HCT116 (cell line): ENCODE results near the gene PPP1CB. TPM values are rescaled to one million over a fixed set of nuclear protein-coding genes. Genes with fewer than 3 reads are reported as not detected.

Experiments
- ATAC-seq: fragments of 200-7000 bp; cut with Tn5 transposase; 2 replicates; pipeline ENCODE4 v1.9.1; 2020; ENCODE audit warnings: mild to moderate bottlenecking, moderate library complexity
- BruUV-seq: library from RNA; stranded (reverse); fragments of 400-500 nt; replicated peaks from 2 replicates; lab custom pipeline; 2021; lab: Mats Ljungman, UMichigan
- CTCF ChIA-PET: fragments of 300-600 bp; sonication (Branson Sonifier 250); formaldehyde crosslinking; loops from one replicate; lab custom pipeline; 2021; ENCODE audit warnings: antibody characterized with exemption; lab: Charles Lee
- POLR2A ChIA-PET: fragments of 300-600, 350-600 bp; sonication (Branson Sonifier 250); formaldehyde crosslinking; loops from one replicate; lab custom pipeline; 2021; ENCODE audit warnings: antibody characterized with exemption; lab: Charles Lee
- RAD21 ChIA-PET, 2 experiments: fragments of 300-600 bp; sonication (Branson Sonifier 250); formaldehyde crosslinking; loops; one replicate each; lab custom pipeline; 2023; ENCODE audit warnings: low total read pairs in 2 of 2; ENCODE audit not compliant: uncharacterized antibody in 2 of 2, unreplicated experiment in 2 of 2, low non-redundant PET in 1 of 2; lab: Charles Lee
- DNase-seq: peaks from one replicate; pipeline ENCODE4 v3.0.0-alpha.2; 2010; ENCODE audit warnings: low read depth, low spot score
- H2AFZ ChIP-seq: fragments of 200-600 bp; shearing (Covaris generic), sonication (generic); 2 replicates; pipeline ENCODE4 v1.6.1; 2017; ENCODE audit warnings: low read depth, mixed run types, mixed read lengths, antibody characterized with exemption, low read length; ENCODE audit not compliant: poor library complexity, severe bottlenecking
- H3K27ac ChIP-seq: 2 replicates; pipeline ENCODE4 v1.5.1; 2012; ENCODE audit warnings: low read depth, low read length
- H3K27me3 ChIP-seq: fragments of 200-600 bp; sonication (generic); 2 replicates; pipeline ENCODE4 v1.6.1; 2016; ENCODE audit warnings: mixed run types, low read length, mixed read lengths; ENCODE audit not compliant: insufficient read depth
- H3K36me3 ChIP-seq, 2 experiments: fragments of 200-500 bp in 1 of 2; fragments of 200-600 bp in 1 of 2; sonication (Bioruptor generic) in 1 of 2; sonication (generic) in 1 of 2; 2 replicates each; pipeline versions ENCODE4 v1.5.1 to v1.6.1; 2014 to 2016; ENCODE audit warnings: low read length in 2 of 2, inconsistent platforms in 1 of 2, mixed read lengths in 1 of 2, mixed run types in 1 of 2; ENCODE audit not compliant: insufficient read depth in 2 of 2, control insufficient read depth in 1 of 2
- H3K4me1 ChIP-seq, 2 experiments: fragments of 200-600 bp in 1 of 2; sonication (generic) in 1 of 2; 2 replicates each; pipeline versions ENCODE4 v1.5.1 to v1.6.1; 2012 to 2017; ENCODE audit warnings: low read length in 2 of 2, inconsistent platforms in 1 of 2, mild to moderate bottlenecking in 1 of 2, mixed read lengths in 1 of 2, mixed run types in 1 of 2, moderate library complexity in 1 of 2; ENCODE audit not compliant: insufficient read depth in 2 of 2, control insufficient read depth in 1 of 2
- H3K4me2 ChIP-seq: fragments of 200-600 bp; sonication (generic); 2 replicates; pipeline ENCODE4 v1.6.1; 2017; ENCODE audit warnings: mixed run types, low read length, mixed read lengths
- H3K4me3 ChIP-seq, 2 experiments: fragments of 200-600 bp in 1 of 2; sonication (generic) in 1 of 2; replicated peaks in 1 of 2; 2 replicates each; pipeline ENCODE4 v1.5.1; 2011 to 2016; ENCODE audit warnings: low read length in 2 of 2, control low read depth in 1 of 2, low read depth in 1 of 2, mild to moderate bottlenecking in 1 of 2, mixed read lengths in 1 of 2, mixed run types in 1 of 2
- H3K79me2 ChIP-seq: fragments of 200-600 bp; sonication (generic); 2 replicates; pipeline ENCODE4 v1.6.1; 2017; ENCODE audit warnings: mild to moderate bottlenecking, mixed run types, low read length, moderate library complexity, mixed read lengths; ENCODE audit not compliant: insufficient read depth
- H3K9ac ChIP-seq: fragments of 200-600 bp; sonication (generic); 2 replicates; pipeline ENCODE4 v1.6.1; 2016; ENCODE audit warnings: low read length, mixed read lengths
- H3K9me2 ChIP-seq: fragments of 200-600 bp; sonication (generic), shearing (Covaris generic); 2 replicates; pipeline ENCODE4 v1.6.1; 2017; ENCODE audit warnings: mixed run types, mild to moderate bottlenecking, moderate library complexity; ENCODE audit not compliant: insufficient read depth
- H3K9me3 ChIP-seq, 2 experiments: fragments of 200-500 bp in 1 of 2; fragments of 200-600 bp in 1 of 2; sonication (Bioruptor generic) in 1 of 2; sonication (generic) in 1 of 2; 2 replicates each; pipeline ENCODE4 v1.6.1; 2014 to 2017; ENCODE audit warnings: low read length in 2 of 2, mixed read lengths in 2 of 2, inconsistent platforms in 1 of 2, low read depth in 1 of 2, mild to moderate bottlenecking in 1 of 2, mixed run types in 1 of 2, moderate library complexity in 1 of 2; ENCODE audit not compliant: control insufficient read depth in 1 of 2, insufficient read depth in 1 of 2
- H4K20me1 ChIP-seq: fragments of 200-600 bp; sonication (generic), shearing (Covaris generic); 2 replicates; pipeline ENCODE4 v1.6.1; 2017; ENCODE audit warnings: mixed run types, mild to moderate bottlenecking, moderate library complexity; ENCODE audit not compliant: insufficient read depth
- CBX3 ChIP-seq: IDR thresholded peaks from 2 replicates; pipeline ENCODE4 v1.6.1; 2012; ENCODE audit warnings: low read depth
- CEBPB ChIP-seq: IDR thresholded peaks from 2 replicates; pipeline ENCODE4 v1.6.1; 2012; ENCODE audit warnings: low read depth
- EGR1 ChIP-seq: IDR thresholded peaks from 2 replicates; pipeline ENCODE4 v1.6.1; 2012; ENCODE audit warnings: low read depth
- EZH2phosphoT487 ChIP-seq: fragments of 200-600 bp; IDR thresholded peaks from 2 replicates; pipeline ENCODE4 v1.6.1; 2018; ENCODE audit warnings: antibody characterized with exemption, borderline replicate concordance
- FOSL1 ChIP-seq: IDR thresholded peaks from 2 replicates; pipeline ENCODE4 v1.6.1; 2012; ENCODE audit warnings: low read depth
- JUND ChIP-seq: IDR thresholded peaks from 2 replicates; pipeline ENCODE4 v1.6.1; 2012
- POLR2A ChIP-seq: IDR thresholded peaks from 2 replicates; pipeline ENCODE4 v1.7.0; 2011; ENCODE audit warnings: borderline replicate concordance; ENCODE audit not compliant: insufficient read depth, insufficient read length; ENCODE audit errors: extremely low read depth
- POLR2AphosphoS5 ChIP-seq: IDR thresholded peaks from 2 replicates; pipeline ENCODE4 v1.6.1; 2011; ENCODE audit warnings: mild to moderate bottlenecking, low read depth, low read length, moderate library complexity
- SIN3A ChIP-seq: IDR thresholded peaks from 2 replicates; pipeline ENCODE4 v1.6.1; 2012; ENCODE audit warnings: low read depth
- SP1 ChIP-seq: IDR thresholded peaks from 2 replicates; pipeline ENCODE4 v1.6.1; 2012; ENCODE audit warnings: low read depth
- SRF ChIP-seq: IDR thresholded peaks from 2 replicates; pipeline ENCODE4 v1.6.1; 2012; ENCODE audit warnings: low read depth
- TCF7L2 ChIP-seq: IDR thresholded peaks from 2 replicates; pipeline ENCODE4 v1.7.0; 2011; ENCODE audit warnings: borderline replicate concordance, inconsistent platforms; ENCODE audit not compliant: insufficient read depth, insufficient read length; ENCODE audit errors: extremely low read depth
- YY1 ChIP-seq: IDR thresholded peaks from 2 replicates; pipeline ENCODE4 v1.6.1; 2011; ENCODE audit warnings: low read length, low read depth, moderate library complexity, mild to moderate bottlenecking; ENCODE audit not compliant: insufficient replicate concordance; ENCODE audit errors: extremely low read depth
- ZFX ChIP-seq: fragments of 450-650 bp; IDR thresholded peaks from 2 replicates; pipeline ENCODE4 v1.6.1; 2017
- ZNF274 ChIP-seq: fragments of 200-500 bp; sonication (Bioruptor generic); IDR thresholded peaks from 2 replicates; pipeline ENCODE4 v1.6.1; 2014; ENCODE audit warnings: mild to moderate bottlenecking, low read depth, low read length, inconsistent platforms
- intact Hi-C: fragments of 100-400 bp; cut with micrococcal nuclease; formaldehyde crosslinking; loops from 2 replicates; pipeline ENCODE4 v1.10.0; 2022
- total RNA-seq: library from RNA; stranded (reverse); gene quantifications from one replicate; pipeline ENCODE4 v1.2.1, GENCODE V29; 2021; ENCODE audit not compliant: unreplicated experiment
- TF ChIP-seq, protein P1 (sequence below): IDR thresholded peaks from 2 replicates; pipeline ENCODE4 v1.6.1; 2012; ENCODE audit warnings: low read depth
- TF ChIP-seq, protein P2 (sequence below): IDR thresholded peaks from 2 replicates; pipeline ENCODE4 v1.6.1; 2012
- TF ChIP-seq, protein P3 (sequence below): IDR thresholded peaks from 2 replicates; pipeline ENCODE4 v1.6.1; 2012

PPP1CB gene
- total RNA-seq, 1 experiment from 2014 or later = 174 TPM

DNA sequence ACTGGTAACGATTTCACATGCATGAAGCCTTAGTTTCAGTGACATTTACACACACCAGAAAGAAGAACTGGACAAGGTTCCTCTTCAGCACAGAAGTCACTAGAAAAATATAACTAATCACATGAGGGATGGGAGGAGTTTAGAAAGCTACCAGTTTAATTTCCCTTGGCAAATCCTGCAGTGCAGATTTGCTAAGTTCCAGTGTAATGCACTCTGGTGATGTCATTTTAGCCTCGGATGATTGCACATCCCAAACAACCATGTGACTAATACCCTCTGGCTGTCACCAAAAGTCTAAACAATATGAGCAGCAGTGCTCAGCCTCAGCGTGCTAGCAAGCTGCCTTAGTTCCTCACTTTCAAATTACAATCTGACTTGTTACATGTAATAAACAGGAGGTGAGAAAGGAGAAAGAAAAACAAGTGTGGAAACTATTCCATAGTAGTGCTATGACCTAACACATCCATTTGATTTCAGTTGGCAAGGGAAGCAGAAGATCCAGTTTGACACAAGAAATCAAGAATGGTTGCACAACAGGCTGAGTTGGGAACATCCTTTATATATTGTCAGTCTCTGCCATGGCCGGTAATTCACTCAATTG lies 35.3 kb upstream of the PPP1CB start:
- peak; percentile 64 for DNase-seq
- intact Hi-C loops = loop anchor here (2.0 kb wide), 1 partner anchor 34 kb away; the partner anchor contains the start of gene PPP1CB
- no peaks in the 10 kb centered on the region for H3K9me3 ChIP-seq
- ChIA-PET CTCF (no interaction called here), RAD21 (no interaction called here), POLR2A (interaction anchor here (1.5 kb wide), 1 partner anchor 14 kb away, joined by 3 read pairs; no protein-coding TSS in a partner anchor)
- H3K9me2 ChIP-seq = no peaks in the 10 kb centered on the region
- BruUV-seq = no TSS peak
- no peaks in the 10 kb centered on the region for H3K79me2 ChIP-seq
- H3K4me2 ChIP-seq = peak overlapping the region; percentile 67
- peaks cover 38 to 67% of the 10 kb centered on the region in 2 experiments for H3K4me1 ChIP-seq
- H3K27me3 ChIP-seq = no peaks in the 10 kb centered on the region
- TF ChIP-seq, protein P1, sequence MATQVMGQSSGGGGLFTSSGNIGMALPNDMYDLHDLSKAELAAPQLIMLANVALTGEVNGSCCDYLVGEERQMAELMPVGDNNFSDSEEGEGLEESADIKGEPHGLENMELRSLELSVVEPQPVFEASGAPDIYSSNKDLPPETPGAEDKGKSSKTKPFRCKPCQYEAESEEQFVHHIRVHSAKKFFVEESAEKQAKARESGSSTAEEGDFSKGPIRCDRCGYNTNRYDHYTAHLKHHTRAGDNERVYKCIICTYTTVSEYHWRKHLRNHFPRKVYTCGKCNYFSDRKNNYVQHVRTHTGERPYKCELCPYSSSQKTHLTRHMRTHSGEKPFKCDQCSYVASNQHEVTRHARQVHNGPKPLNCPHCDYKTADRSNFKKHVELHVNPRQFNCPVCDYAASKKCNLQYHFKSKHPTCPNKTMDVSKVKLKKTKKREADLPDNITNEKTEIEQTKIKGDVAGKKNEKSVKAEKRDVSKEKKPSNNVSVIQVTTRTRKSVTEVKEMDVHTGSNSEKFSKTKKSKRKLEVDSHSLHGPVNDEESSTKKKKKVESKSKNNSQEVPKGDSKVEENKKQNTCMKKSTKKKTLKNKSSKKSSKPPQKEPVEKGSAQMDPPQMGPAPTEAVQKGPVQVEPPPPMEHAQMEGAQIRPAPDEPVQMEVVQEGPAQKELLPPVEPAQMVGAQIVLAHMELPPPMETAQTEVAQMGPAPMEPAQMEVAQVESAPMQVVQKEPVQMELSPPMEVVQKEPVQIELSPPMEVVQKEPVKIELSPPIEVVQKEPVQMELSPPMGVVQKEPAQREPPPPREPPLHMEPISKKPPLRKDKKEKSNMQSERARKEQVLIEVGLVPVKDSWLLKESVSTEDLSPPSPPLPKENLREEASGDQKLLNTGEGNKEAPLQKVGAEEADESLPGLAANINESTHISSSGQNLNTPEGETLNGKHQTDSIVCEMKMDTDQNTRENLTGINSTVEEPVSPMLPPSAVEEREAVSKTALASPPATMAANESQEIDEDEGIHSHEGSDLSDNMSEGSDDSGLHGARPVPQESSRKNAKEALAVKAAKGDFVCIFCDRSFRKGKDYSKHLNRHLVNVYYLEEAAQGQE = no peak
- TF ChIP-seq POLR2AphosphoS5 (peak; percentile 24; the same call in 1 of the 2 replicates), SRF (no peak; the same call in 1 of the 2 replicates), EGR1 (no peak), POLR2A (no peak), ZFX (no peak), JUND (peak; percentile 68), YY1 (no peak), CEBPB (peak; percentile 98), SP1 (peak; percentile 81), ZNF274 (no peak), TCF7L2 (no peak), FOSL1 (peak; percentile 55), EZH2phosphoT487 (no peak), SIN3A (peak; percentile 71), CBX3 (peak; percentile 62; the same call in 1 of the 2 replicates)
- TF ChIP-seq, protein P2, sequence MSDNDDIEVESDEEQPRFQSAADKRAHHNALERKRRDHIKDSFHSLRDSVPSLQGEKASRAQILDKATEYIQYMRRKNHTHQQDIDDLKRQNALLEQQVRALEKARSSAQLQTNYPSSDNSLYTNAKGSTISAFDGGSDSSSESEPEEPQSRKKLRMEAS = peak; percentile 81
- TF ChIP-seq, protein P3, sequence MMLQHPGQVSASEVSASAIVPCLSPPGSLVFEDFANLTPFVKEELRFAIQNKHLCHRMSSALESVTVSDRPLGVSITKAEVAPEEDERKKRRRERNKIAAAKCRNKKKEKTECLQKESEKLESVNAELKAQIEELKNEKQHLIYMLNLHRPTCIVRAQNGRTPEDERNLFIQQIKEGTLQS = peak; percentile 75
- H3K36me3 ChIP-seq = no peaks in the 10 kb centered on the region
- ATAC-seq = peak; percentile 40
- no peak overlapping the region for H3K9ac ChIP-seq
- H3K27ac ChIP-seq = no peak overlapping the region
- H3K4me3 ChIP-seq = no peak overlapping the region; a peak in 1 of 4 replicates
- H4K20me1 ChIP-seq = no peaks in the 10 kb centered on the region
- H2AFZ ChIP-seq = peak overlapping the region; percentile 94
